Astrocyte (in vitro differentiated cells and primary cell): Measurements from ENCODE around the gene PHF1. TPM values are rescaled to one million over a fixed set of nuclear protein-coding genes. Genes with fewer than 3 reads are reported as not detected.
"Not testable (repeated sequence)": the region's sequence is repeated elsewhere in the genome, so short reads cannot be mapped to it uniquely, and the experiment has no call there.

ENCODE experiments used
- DNase-seq: peaks from one replicate; pipeline ENCODE4 v3.0.0-alpha.2; 2010; ENCODE audit warnings: low read depth
- FAIRE-seq: peaks from 2 replicates; lab custom pipeline; 2011; peaks lifted over from hg19 to GRCh38; lab: Jason Lieb, UNC
- H2AFZ ChIP-seq: 2 replicates; pipeline ENCODE4 v1.6.0; 2012; ENCODE audit warnings: low read depth, low read length, inconsistent platforms
- H3K27ac ChIP-seq: 2 replicates; pipeline ENCODE4 v1.5.1; 2011; ENCODE audit warnings: low read depth, low read length, inconsistent platforms
- H3K27me3 ChIP-seq: 2 replicates; pipeline ENCODE4 v1.6.0; 2011; ENCODE audit warnings: low read length, inconsistent platforms; ENCODE audit not compliant: insufficient read depth
- H3K36me3 ChIP-seq: 2 replicates; pipeline ENCODE4 v1.5.1; 2011; ENCODE audit warnings: low read length, inconsistent platforms; ENCODE audit not compliant: insufficient read depth
- H3K4me1 ChIP-seq: 2 replicates; pipeline ENCODE4 v1.5.1; 2011; ENCODE audit warnings: low read length, inconsistent platforms; ENCODE audit not compliant: insufficient read depth
- H3K4me2 ChIP-seq: 2 replicates; pipeline ENCODE4 v1.6.0; 2012; ENCODE audit warnings: low read length, inconsistent platforms
- H3K4me3 ChIP-seq: 2 replicates; pipeline ENCODE4 v1.5.1; 2011; ENCODE audit warnings: low read depth, mild to moderate bottlenecking, low read length, inconsistent platforms; ENCODE audit not compliant: insufficient read depth
- H3K79me2 ChIP-seq: 2 replicates; pipeline ENCODE4 v1.6.0; 2012; ENCODE audit warnings: mild to moderate bottlenecking, low read length, inconsistent platforms; ENCODE audit not compliant: insufficient read depth
- H3K9ac ChIP-seq: 2 replicates; pipeline ENCODE4 v1.6.0; 2012; ENCODE audit warnings: mild to moderate bottlenecking, low read length, inconsistent platforms
- H3K9me3 ChIP-seq: 2 replicates; pipeline ENCODE4 v1.5.1; 2012; ENCODE audit warnings: low read depth, mild to moderate bottlenecking, low read length, inconsistent platforms; ENCODE audit not compliant: insufficient read depth
- H4K20me1 ChIP-seq: 2 replicates; pipeline ENCODE4 v1.6.0; 2012; ENCODE audit warnings: low read length, inconsistent platforms; ENCODE audit not compliant: insufficient read depth
- H3K27ac Mint-ChIP-seq: one replicate; pipeline ENCODE4 v1.8.0; 2021; ENCODE audit warnings: mild to moderate bottlenecking, mixed read lengths; ENCODE audit not compliant: unreplicated experiment
- H3K27me3 Mint-ChIP-seq: one replicate; pipeline ENCODE4 v1.8.0; 2021; ENCODE audit warnings: low read depth, mixed read lengths; ENCODE audit not compliant: unreplicated experiment
- H3K36me3 Mint-ChIP-seq: one replicate; pipeline ENCODE4 v1.8.0; 2021; ENCODE audit warnings: low read depth, mixed read lengths; ENCODE audit not compliant: unreplicated experiment
- H3K4me1 Mint-ChIP-seq: one replicate; pipeline ENCODE4 v1.8.0; 2021; ENCODE audit warnings: low read depth, mixed read lengths; ENCODE audit not compliant: unreplicated experiment
- H3K4me3 Mint-ChIP-seq: one replicate; pipeline ENCODE4 v1.8.0; 2021; ENCODE audit warnings: mild to moderate bottlenecking, moderate library complexity, mixed read lengths; ENCODE audit not compliant: unreplicated experiment
- H3K9me3 Mint-ChIP-seq: one replicate; pipeline ENCODE4 v1.8.0; 2021; ENCODE audit warnings: mild to moderate bottlenecking, mixed read lengths; ENCODE audit not compliant: unreplicated experiment
- EZH2 ChIP-seq: IDR thresholded peaks from 2 replicates; pipeline ENCODE4 v1.6.1; 2012; ENCODE audit warnings: mild to moderate bottlenecking, low read length, inconsistent platforms; ENCODE audit not compliant: insufficient read depth
- total RNA-seq: library from RNA; stranded (reverse); gene quantifications from 2 replicates; pipeline ENCODE4 v1.2.1, GENCODE V29; 2021
- TF ChIP-seq, protein P1 (sequence below): IDR thresholded peaks from 2 replicates; pipeline ENCODE4 v1.5.1; 2011; ENCODE audit warnings: low read depth, mild to moderate bottlenecking, inconsistent platforms, low read length, moderate library complexity; ENCODE audit not compliant: insufficient read depth

Gene PHF1
- total RNA-seq, 1 donor from 2014 or later: 34.3 TPM

DNA sequence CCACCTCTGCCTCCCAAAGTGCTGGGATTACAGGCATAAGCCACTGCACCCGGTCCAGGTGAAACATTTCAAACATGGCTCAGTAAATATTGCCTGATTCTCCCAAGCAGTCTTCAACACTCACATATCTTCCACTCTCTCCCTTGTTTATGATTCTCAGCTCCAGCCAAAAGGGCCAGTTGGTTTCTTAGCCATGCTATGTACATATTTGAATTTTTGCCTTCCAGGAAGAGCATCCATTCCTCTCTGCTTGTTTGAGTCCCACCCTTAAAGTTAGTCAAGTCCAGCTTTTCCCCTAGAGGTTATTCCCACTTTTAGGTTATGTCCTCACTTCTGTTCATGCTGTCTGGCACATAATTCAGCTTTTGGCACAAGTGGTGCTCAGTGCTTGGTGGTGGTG lies 13.3 kb upstream of the PHF1 start:
- no peaks in the 10 kb centered on the region for H3K9me3 ChIP-seq
- no peak overlapping the region for H3K9ac ChIP-seq
- no peaks in the 10 kb centered on the region for H3K27me3 ChIP-seq
- Mint-ChIP-seq H3K9me3 (no peaks in the 10 kb centered on the region), H3K27ac (no peak overlapping the region), H3K4me1 (peaks cover 3% of the 10 kb centered on the region), H3K4me3 (no peak overlapping the region), H3K27me3 (no peaks in the 10 kb centered on the region), H3K36me3 (no peaks in the 10 kb centered on the region)
- FAIRE-seq (no peak), DNase-seq (no peak)
- peaks cover 12% of the 10 kb centered on the region for H3K4me1 ChIP-seq
- TF ChIP-seq, protein P1, sequence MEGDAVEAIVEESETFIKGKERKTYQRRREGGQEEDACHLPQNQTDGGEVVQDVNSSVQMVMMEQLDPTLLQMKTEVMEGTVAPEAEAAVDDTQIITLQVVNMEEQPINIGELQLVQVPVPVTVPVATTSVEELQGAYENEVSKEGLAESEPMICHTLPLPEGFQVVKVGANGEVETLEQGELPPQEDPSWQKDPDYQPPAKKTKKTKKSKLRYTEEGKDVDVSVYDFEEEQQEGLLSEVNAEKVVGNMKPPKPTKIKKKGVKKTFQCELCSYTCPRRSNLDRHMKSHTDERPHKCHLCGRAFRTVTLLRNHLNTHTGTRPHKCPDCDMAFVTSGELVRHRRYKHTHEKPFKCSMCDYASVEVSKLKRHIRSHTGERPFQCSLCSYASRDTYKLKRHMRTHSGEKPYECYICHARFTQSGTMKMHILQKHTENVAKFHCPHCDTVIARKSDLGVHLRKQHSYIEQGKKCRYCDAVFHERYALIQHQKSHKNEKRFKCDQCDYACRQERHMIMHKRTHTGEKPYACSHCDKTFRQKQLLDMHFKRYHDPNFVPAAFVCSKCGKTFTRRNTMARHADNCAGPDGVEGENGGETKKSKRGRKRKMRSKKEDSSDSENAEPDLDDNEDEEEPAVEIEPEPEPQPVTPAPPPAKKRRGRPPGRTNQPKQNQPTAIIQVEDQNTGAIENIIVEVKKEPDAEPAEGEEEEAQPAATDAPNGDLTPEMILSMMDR: no peak
- no peak for TF ChIP-seq EZH2
- H2AFZ ChIP-seq: no peak overlapping the region
- no peak overlapping the region for H3K4me2 ChIP-seq
- H3K27ac ChIP-seq: no peak overlapping the region
- no peak overlapping the region for H3K4me3 ChIP-seq
- H4K20me1 ChIP-seq: peaks cover 6% of the 10 kb centered on the region
- peaks cover 70% of the 10 kb centered on the region for H3K79me2 ChIP-seq
- H3K36me3 ChIP-seq: peaks cover 9% of the 10 kb centered on the region

DNA sequence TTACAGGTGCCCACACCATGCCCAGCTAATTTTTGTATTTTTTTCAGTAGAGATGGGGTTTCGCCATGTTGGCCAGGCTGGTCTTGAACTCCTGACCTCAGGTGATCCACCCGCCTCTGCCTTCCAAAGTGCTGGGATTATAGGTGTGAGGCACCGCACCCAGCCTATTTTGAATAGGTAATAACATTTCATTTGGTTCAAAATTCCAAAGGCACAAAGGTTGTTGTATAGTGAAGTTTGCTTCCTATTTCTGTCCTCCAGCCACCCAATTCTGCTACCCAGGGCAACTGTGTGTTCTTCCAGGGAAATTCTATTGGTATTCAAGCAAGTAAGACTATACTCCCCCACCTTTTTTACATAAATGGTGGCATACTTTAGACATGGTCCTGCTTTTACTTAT lies 12.2 kb upstream of the PHF1 start:
- not testable (repeated sequence) for H3K27ac Mint-ChIP-seq, H3K27me3 Mint-ChIP-seq, H2AFZ ChIP-seq, H3K9ac ChIP-seq, H3K9me3 Mint-ChIP-seq, FAIRE-seq, H3K4me1 ChIP-seq, H3K27ac ChIP-seq, H3K4me3 ChIP-seq, H3K4me3 Mint-ChIP-seq, DNase-seq, H3K4me1 Mint-ChIP-seq, H3K4me2 ChIP-seq, H3K36me3 Mint-ChIP-seq, H3K9me3 ChIP-seq, H3K27me3 ChIP-seq
- Histone ChIP-seq H3K79me2 (peaks cover 64% of the 10 kb centered on the region), H4K20me1 (peaks cover 11% of the 10 kb centered on the region), H3K36me3 (peaks cover 17% of the 10 kb centered on the region)

DNA sequence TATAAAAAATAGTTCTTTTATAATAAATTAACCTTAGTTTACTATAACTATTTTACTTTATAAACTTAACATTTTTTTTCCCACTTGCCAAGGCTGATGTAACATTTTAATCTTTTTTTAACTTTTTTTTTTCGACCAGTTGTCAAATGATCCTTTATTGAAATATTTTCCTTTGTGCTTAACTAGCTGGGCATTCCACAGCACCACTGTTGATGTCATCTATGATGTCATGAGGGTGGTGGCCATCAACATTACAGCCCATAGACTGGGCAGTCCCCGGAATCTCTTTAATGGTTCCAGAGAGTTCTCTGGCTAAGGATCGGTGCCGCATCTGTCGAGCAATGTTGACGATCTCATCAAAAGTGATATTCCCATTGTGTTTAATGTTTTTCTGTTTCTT lies 10.9 kb upstream of the PHF1 start:
- not testable (repeated sequence) for H3K27ac ChIP-seq, H3K4me1 ChIP-seq, H2AFZ ChIP-seq, H3K27ac Mint-ChIP-seq, H3K36me3 Mint-ChIP-seq, H3K9me3 ChIP-seq, H3K4me1 Mint-ChIP-seq, DNase-seq, H3K4me3 Mint-ChIP-seq, H3K27me3 ChIP-seq, H3K9me3 Mint-ChIP-seq, H3K4me2 ChIP-seq, H3K9ac ChIP-seq, H3K27me3 Mint-ChIP-seq, H3K4me3 ChIP-seq, FAIRE-seq
- peaks cover 13% of the 10 kb centered on the region for H4K20me1 ChIP-seq
- H3K79me2 ChIP-seq: peaks cover 56% of the 10 kb centered on the region
- peaks cover 26% of the 10 kb centered on the region for H3K36me3 ChIP-seq

DNA sequence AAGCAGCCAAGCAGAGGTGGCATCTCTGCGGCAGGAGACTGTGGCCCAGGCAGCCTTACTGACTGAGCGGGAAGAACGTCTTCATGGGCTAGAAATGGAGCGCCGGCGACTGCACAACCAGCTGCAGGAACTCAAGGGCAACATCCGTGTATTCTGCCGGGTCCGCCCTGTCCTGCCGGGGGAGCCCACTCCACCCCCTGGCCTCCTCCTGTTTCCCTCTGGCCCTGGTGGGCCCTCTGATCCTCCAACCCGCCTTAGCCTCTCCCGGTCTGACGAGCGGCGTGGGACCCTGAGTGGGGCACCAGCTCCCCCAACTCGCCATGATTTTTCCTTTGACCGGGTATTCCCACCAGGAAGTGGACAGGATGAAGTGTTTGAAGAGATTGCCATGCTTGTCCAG lies 5.9 kb upstream of the PHF1 start:
- Histone ChIP-seq H2AFZ (no peak overlapping the region), H3K4me1 (no peaks in the 10 kb centered on the region), H3K36me3 (peaks cover 17% of the 10 kb centered on the region), H3K27me3 (no peaks in the 10 kb centered on the region), H3K27ac (no peak overlapping the region), H3K9ac (no peak overlapping the region), H3K9me3 (no peaks in the 10 kb centered on the region), H3K4me3 (no peak overlapping the region), H4K20me1 (peaks cover 7% of the 10 kb centered on the region), H3K4me2 (no peak overlapping the region), H3K79me2 (peaks cover 15% of the 10 kb centered on the region)
- Mint-ChIP-seq H3K36me3 (peaks cover 7% of the 10 kb centered on the region), H3K4me3 (no peak overlapping the region), H3K27ac (no peak overlapping the region), H3K4me1 (no peaks in the 10 kb centered on the region), H3K9me3 (no peaks in the 10 kb centered on the region), H3K27me3 (no peaks in the 10 kb centered on the region)
- DNase-seq: no peak
- FAIRE-seq: no peak
- TF ChIP-seq EZH2: no peak
- TF ChIP-seq, protein P1: no peak
